LNCaP clone FGC (cell line): ENCODE results near the gene ATP8A2.

Source experiments
- DNase-seq: peaks from one replicate; pipeline ENCODE4 v3.0.0-alpha.2; 2011; ENCODE audit warnings: low read depth
- H3K4me3 ChIP-seq: 2 replicates; pipeline ENCODE4 v1.5.1; 2011; ENCODE audit warnings: mild to moderate bottlenecking, low read depth, low read length, control low read depth
- TF ChIP-seq, protein P1 (sequence below): IDR thresholded peaks from 2 replicates; pipeline ENCODE4 v1.5.1; 2012; ENCODE audit warnings: mild to moderate bottlenecking; ENCODE audit not compliant: control insufficient read depth, insufficient read depth; ENCODE audit errors: extremely low read depth

The ATP8A2 gene

GRCh38 chr13:25967144-25967543 is 595.4 kb downstream of the ATP8A2 start:
- TF ChIP-seq, protein P1, sequence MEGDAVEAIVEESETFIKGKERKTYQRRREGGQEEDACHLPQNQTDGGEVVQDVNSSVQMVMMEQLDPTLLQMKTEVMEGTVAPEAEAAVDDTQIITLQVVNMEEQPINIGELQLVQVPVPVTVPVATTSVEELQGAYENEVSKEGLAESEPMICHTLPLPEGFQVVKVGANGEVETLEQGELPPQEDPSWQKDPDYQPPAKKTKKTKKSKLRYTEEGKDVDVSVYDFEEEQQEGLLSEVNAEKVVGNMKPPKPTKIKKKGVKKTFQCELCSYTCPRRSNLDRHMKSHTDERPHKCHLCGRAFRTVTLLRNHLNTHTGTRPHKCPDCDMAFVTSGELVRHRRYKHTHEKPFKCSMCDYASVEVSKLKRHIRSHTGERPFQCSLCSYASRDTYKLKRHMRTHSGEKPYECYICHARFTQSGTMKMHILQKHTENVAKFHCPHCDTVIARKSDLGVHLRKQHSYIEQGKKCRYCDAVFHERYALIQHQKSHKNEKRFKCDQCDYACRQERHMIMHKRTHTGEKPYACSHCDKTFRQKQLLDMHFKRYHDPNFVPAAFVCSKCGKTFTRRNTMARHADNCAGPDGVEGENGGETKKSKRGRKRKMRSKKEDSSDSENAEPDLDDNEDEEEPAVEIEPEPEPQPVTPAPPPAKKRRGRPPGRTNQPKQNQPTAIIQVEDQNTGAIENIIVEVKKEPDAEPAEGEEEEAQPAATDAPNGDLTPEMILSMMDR = no peak
- DNase-seq = no peak
- no peak overlapping the region for H3K4me3 ChIP-seq

DNA sequence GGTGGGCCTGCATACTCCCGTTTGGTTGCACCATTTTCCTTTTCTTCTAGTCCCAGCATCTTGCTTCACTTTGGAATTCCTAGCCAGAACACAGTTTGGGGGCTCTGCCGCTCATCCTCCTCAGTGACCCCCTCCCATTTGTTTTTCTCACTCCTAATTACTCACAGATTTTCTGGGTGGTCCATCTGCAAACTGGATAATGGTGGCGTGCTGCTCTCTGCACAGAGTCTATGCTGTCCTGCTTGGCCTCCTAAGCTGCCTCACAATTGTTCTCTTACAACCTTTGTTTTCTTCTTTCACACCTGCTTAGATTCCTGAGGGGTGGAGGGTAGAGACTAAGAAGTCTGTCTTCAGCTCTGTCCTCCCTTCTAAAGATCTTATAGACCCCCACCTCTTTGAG is 599.3 kb downstream of the ATP8A2 start:
- TF ChIP-seq, protein P1 = no peak

DNA sequence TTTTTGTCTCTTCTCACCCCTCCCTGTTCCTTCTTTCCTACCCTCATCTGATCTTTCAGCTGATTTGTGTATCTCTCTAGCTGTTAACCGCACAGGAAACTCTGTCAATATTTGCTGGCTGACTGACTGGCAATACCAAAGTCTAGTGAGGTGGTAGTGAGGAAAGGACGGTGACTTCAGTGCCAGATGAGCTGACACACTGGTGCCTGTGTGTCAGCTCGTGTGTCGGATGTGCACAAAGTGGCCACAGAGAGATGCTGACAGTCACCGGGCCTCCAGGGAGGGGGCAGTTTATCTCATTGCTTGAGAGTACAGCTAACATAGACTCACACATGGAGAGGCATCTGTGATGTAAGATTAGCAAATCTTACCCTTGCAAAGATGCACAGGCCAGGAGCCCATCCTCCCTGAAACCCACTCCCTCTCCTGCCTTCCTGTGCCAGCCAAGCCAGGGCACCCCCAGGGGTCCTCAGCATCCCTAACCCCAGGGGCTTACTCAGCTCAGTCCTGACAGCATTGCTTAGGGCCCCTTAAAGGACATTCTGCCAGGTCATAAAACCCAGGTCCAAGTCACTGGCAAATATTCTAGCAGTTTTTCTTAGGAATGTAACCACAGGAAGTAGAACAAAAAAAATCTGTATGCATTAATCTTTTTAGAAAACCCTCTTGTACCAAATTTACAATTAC is 599.8 kb downstream of the ATP8A2 start:
- peak; percentile 31 for DNase-seq
- H3K4me3 ChIP-seq = no peak overlapping the region
- TF ChIP-seq, protein P1 = no peak

More for the DNA sequence above, 599.3 kb downstream of the ATP8A2 start:
- no peak overlapping the region for H3K4me3 ChIP-seq
- no peak for DNase-seq

DNA sequence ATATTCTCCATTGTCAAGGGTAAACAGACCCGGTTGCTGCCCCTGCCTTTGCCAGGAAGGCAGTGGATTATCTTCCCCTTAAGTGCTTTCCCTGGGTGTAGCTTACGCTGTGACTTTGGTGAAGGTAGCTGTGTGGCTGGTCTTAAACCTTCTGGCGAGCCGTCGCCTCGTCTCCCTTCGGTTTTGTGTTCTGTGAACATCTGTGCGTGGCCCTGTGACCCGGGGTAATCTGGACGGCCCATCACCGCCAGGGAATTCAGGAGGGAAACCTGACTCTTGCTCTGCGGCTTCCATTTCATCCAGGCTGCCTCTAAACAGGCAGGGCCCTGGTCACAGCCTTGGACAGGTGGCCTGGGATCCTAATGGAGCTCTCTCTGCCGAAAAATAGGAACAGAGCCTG is 601.3 kb downstream of the ATP8A2 start:
- TF ChIP-seq, protein P1 = no peak
- no peak overlapping the region for H3K4me3 ChIP-seq
- no peak for DNase-seq

DNA sequence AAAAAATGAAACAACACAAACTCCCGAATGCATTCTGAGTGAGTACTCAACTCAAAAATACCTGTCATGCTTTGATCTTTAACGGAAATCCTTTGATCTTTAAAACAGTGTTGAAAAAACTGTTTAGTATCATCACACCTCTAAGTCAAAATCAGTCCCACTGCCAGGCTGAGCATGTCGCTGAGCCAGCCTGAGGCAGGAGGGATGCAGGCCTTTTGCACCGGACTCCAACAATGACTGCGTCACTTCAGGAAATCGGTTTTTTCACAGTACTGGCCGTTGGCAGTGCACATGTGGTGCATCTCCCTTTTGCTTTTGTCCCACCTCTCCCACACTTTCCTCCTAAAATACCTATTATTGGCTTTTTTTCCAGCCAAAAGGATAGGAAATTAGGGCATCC is 601.8 kb downstream of the ATP8A2 start:
- TF ChIP-seq, protein P1 = no peak
- H3K4me3 ChIP-seq = no peak overlapping the region
- no peak for DNase-seq

- no peak for DNase-seq
- TF ChIP-seq, protein P1 = no peak
- no peak overlapping the region for H3K4me3 ChIP-seq
These were observed 605.4 kb downstream of the ATP8A2 start for GRCh38 chr13:25977216-25977615.

- no peak for DNase-seq
- H3K4me3 ChIP-seq = no peak overlapping the region
- TF ChIP-seq, protein P1 = no peak
These were observed 605.9 kb downstream of the ATP8A2 start for GRCh38 chr13:25977671-25978070.
